Neuronal stem cell (in vitro differentiated cells): ENCODE data around the gene G6PC2.
"Not testable (repeated sequence)": the region's sequence is repeated elsewhere in the genome, so short reads cannot be mapped to it uniquely, and the experiment has no call there.

Experiments used
- DNase-seq: peaks from one replicate; pipeline ENCODE4 v3.0.0-alpha.2; 2013; ENCODE audit warnings: low spot score
- H2AFZ ChIP-seq: one replicate; pipeline ENCODE4 v1.6.1; 2013; ENCODE audit warnings: mild to moderate bottlenecking, low read length, inconsistent platforms
- H2AK5ac ChIP-seq: 2 replicates; pipeline ENCODE4 v1.6.1; 2013; ENCODE audit warnings: low read depth, mild to moderate bottlenecking, inconsistent platforms, low read length, moderate library complexity, mixed read lengths
- H2BK120ac ChIP-seq: 2 replicates; pipeline ENCODE4 v1.6.1; 2013; ENCODE audit warnings: low read depth, mild to moderate bottlenecking, inconsistent platforms, low read length, moderate library complexity, mixed read lengths
- H2BK12ac ChIP-seq: one replicate; pipeline ENCODE4 v1.6.1; 2013; ENCODE audit warnings: low read length, inconsistent platforms
- H2BK15ac ChIP-seq: 2 replicates; pipeline ENCODE4 v1.6.1; 2013; ENCODE audit warnings: mild to moderate bottlenecking, low read length, inconsistent platforms, mixed read lengths
- H2BK5ac ChIP-seq: one replicate; pipeline ENCODE4 v1.6.1; 2013; ENCODE audit warnings: inconsistent platforms, mild to moderate bottlenecking, low read length, moderate library complexity
- H3K14ac ChIP-seq: one replicate; pipeline ENCODE4 v1.6.1; 2013; ENCODE audit warnings: low read length, inconsistent platforms
- H3K18ac ChIP-seq: 2 replicates; pipeline ENCODE4 v1.6.1; 2013; ENCODE audit warnings: low read length, inconsistent platforms
- H3K23ac ChIP-seq: 2 replicates; pipeline ENCODE4 v1.6.1; 2013; ENCODE audit warnings: low read depth, mild to moderate bottlenecking, mixed read lengths, low read length, inconsistent platforms; ENCODE audit not compliant: poor library complexity
- H3K27ac ChIP-seq: replicated peaks from 3 replicates; pipeline ENCODE4 v1.5.1; 2013; ENCODE audit warnings: low read length, inconsistent platforms
- H3K27me3 ChIP-seq, 3 experiments: 2 replicates each; pipeline ENCODE4 v1.6.1; 2013; ENCODE audit warnings: low read length in 3 of 3, mild to moderate bottlenecking in 2 of 3, inconsistent platforms in 1 of 3, low read depth in 1 of 3, mixed read lengths in 1 of 3, moderate library complexity in 1 of 3; ENCODE audit not compliant: control insufficient read depth in 3 of 3, insufficient read depth in 3 of 3
- H3K36me3 ChIP-seq, 2 donors: replicated peaks in 1 of 2; 2 replicates each; pipeline ENCODE4 v1.6.1; 2013; ENCODE audit warnings: low read length in 2 of 2; ENCODE audit not compliant: control insufficient read depth in 2 of 2, insufficient read depth in 2 of 2
- H3K4ac ChIP-seq: 2 replicates; pipeline ENCODE4 v1.6.1; 2013; ENCODE audit warnings: inconsistent platforms, mild to moderate bottlenecking, low read length, moderate library complexity
- H3K4me1 ChIP-seq, 2 donors: 1 replicate in 1 of 2; 2 replicates in 1 of 2; pipeline ENCODE4 v1.6.1; 2013; ENCODE audit warnings: low read length in 2 of 2, low read depth in 1 of 2; ENCODE audit not compliant: control insufficient read depth in 2 of 2, insufficient read depth in 1 of 2
- H3K4me2 ChIP-seq: one replicate; pipeline ENCODE4 v1.6.1; 2013; ENCODE audit warnings: mild to moderate bottlenecking, low read length, inconsistent platforms; ENCODE audit not compliant: insufficient read depth, poor library complexity, severe bottlenecking
- H3K4me3 ChIP-seq, 2 donors: 2 replicates each; pipeline ENCODE4 v1.5.1; 2013; ENCODE audit warnings: low read length in 2 of 2, mild to moderate bottlenecking in 2 of 2, inconsistent platforms in 1 of 2, moderate library complexity in 1 of 2
- H3K79me1 ChIP-seq: one replicate; pipeline ENCODE4 v1.6.1; 2013; ENCODE audit warnings: low read depth, mild to moderate bottlenecking, inconsistent platforms, low read length, moderate library complexity
- H3K9ac ChIP-seq: one replicate; pipeline ENCODE4 v1.6.1; 2013; ENCODE audit warnings: mild to moderate bottlenecking, low read depth, low read length, inconsistent platforms; ENCODE audit not compliant: poor library complexity
- H3K9me3 ChIP-seq, 2 donors: replicated peaks in 1 of 2; 2 replicates each; pipeline versions ENCODE3 to v1.6.1; 2013; ENCODE audit warnings: low read length in 2 of 2, mild to moderate bottlenecking in 2 of 2, inconsistent platforms in 1 of 2, low read depth in 1 of 2, mixed read lengths in 1 of 2, moderate library complexity in 1 of 2; ENCODE audit not compliant: control insufficient read depth in 2 of 2, insufficient read depth in 1 of 2
- H4K8ac ChIP-seq: one replicate; pipeline ENCODE4 v1.6.1; 2013; ENCODE audit warnings: low read depth, mild to moderate bottlenecking, inconsistent platforms, low read length, moderate library complexity
- H4K91ac ChIP-seq: one replicate; pipeline ENCODE4 v1.6.1; 2013; ENCODE audit warnings: low read length, low read depth, mild to moderate bottlenecking, inconsistent platforms; ENCODE audit not compliant: poor library complexity
- WGBS, 2 donors: extraction: QIAGEN DNeasy Blood & Tissue Kit; methylation state at CpG; one replicate each; pipeline ENCODE4 v1.1.7; 2013; ENCODE audit warnings: missing lambda C conversion rate in 2 of 2, mixed read lengths in 1 of 2; ENCODE audit not compliant: insufficient read length in 2 of 2, insufficient replicate concordance in 1 of 2; ENCODE audit errors: extremely low coverage in 2 of 2; 5-methylcytosine and 5-hydroxymethylcytosine counted together

G6PC2 gene

DNA sequence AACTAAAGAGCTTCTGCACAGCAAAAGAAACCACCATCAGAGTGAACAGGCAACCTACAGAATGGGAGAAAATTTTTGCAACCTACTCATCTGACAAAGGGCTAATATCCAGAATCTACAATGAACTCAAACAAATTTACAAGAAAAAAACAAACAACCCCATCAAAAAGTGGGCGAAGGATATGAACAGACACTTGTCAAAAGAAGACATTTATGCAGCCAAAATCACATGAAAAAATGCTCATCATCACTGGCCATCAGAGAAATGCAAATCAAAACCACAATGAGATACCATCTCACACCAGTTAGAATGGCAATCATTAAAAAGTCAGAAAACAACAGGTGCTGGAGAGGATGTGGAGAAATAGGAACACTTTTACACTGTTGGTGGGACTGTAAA, 30.7 kb upstream of the G6PC2 start:
- H2AK5ac ChIP-seq, H3K4me2 ChIP-seq, H3K9ac ChIP-seq, H3K14ac ChIP-seq, H3K4me3 ChIP-seq, H3K79me1 ChIP-seq, H2AFZ ChIP-seq, H4K91ac ChIP-seq, H3K9me3 ChIP-seq, H2BK120ac ChIP-seq, H3K18ac ChIP-seq, H4K8ac ChIP-seq, H2BK15ac ChIP-seq, H3K4me1 ChIP-seq, H3K23ac ChIP-seq, H2BK5ac ChIP-seq, H3K27ac ChIP-seq, H3K27me3 ChIP-seq, H3K4ac ChIP-seq, DNase-seq, H2BK12ac ChIP-seq: not testable (repeated sequence)
- no CpG with 5 or more reads among the region's 1 CpG for WGBS, 2 donors
- peaks cover 2 to 45% of the 10 kb centered on the region in 2 donors for H3K36me3 ChIP-seq

- peaks cover 2 to 49% of the 10 kb centered on the region in 2 donors for H3K36me3 ChIP-seq
- not testable (repeated sequence) for H4K91ac ChIP-seq, H3K23ac ChIP-seq, H3K4me2 ChIP-seq, H4K8ac ChIP-seq, H3K9me3 ChIP-seq, H3K4ac ChIP-seq, H3K18ac ChIP-seq, DNase-seq, H3K9ac ChIP-seq, H2BK15ac ChIP-seq, H3K4me3 ChIP-seq, H3K27me3 ChIP-seq, H2BK5ac ChIP-seq, H3K27ac ChIP-seq, H3K4me1 ChIP-seq, H2BK12ac ChIP-seq, H3K14ac ChIP-seq, H2AK5ac ChIP-seq, H2BK120ac ChIP-seq, H2AFZ ChIP-seq, H3K79me1 ChIP-seq
- no CpG with 5 or more reads among the region's 4 CpGs for WGBS, 2 donors
Observed at GRCh38 chr2:168870824-168871223, 30.3 kb upstream of the G6PC2 start.

GRCh38 chr2:168874368-168875054, 26.6 kb upstream of the G6PC2 start:
- no peak overlapping the region for H3K4ac ChIP-seq
- no CpG with 5 or more reads among the region's 6 CpGs for WGBS, 2 donors
- DNase-seq: no peak

GRCh38 chr2:168882163-168882562, 18.9 kb upstream of the G6PC2 start:
- H3K9ac ChIP-seq, H4K8ac ChIP-seq, H3K4me1 ChIP-seq, H3K4me3 ChIP-seq, H3K27me3 ChIP-seq, H3K4ac ChIP-seq, H3K23ac ChIP-seq, H4K91ac ChIP-seq, DNase-seq, H2BK15ac ChIP-seq, H3K18ac ChIP-seq, H3K14ac ChIP-seq, H2BK120ac ChIP-seq, H3K79me1 ChIP-seq, H2AFZ ChIP-seq, H2AK5ac ChIP-seq, H2BK5ac ChIP-seq, H3K4me2 ChIP-seq, H3K9me3 ChIP-seq, H3K27ac ChIP-seq, H2BK12ac ChIP-seq: not testable (repeated sequence)
- WGBS, 2 donors: no CpG with 5 or more reads among the region's 12 CpGs
- H3K36me3 ChIP-seq: peaks cover 0 to 57% of the 10 kb centered on the region in 2 donors

More at GRCh38 chr2:168874368-168875054, 26.6 kb upstream of the G6PC2 start:
- no peak overlapping the region for H3K9ac ChIP-seq
- no peak overlapping the region for H2AK5ac ChIP-seq
- H3K36me3 ChIP-seq: peaks cover 2 to 68% of the 10 kb centered on the region in 2 donors
- no peak overlapping the region for H3K4me2 ChIP-seq
- H2BK120ac ChIP-seq: no peak overlapping the region
- no peak overlapping the region for H3K4me3 ChIP-seq
- H2BK5ac ChIP-seq: no peak overlapping the region
- H3K18ac ChIP-seq: no peak overlapping the region
- no peaks in the 10 kb centered on the region for H3K27me3 ChIP-seq
- H3K14ac ChIP-seq: no peak overlapping the region
- no peaks in the 10 kb centered on the region for H3K4me1 ChIP-seq
- no peak overlapping the region for H4K91ac ChIP-seq
- H3K79me1 ChIP-seq: no peaks in the 10 kb centered on the region
- H2BK15ac ChIP-seq: no peak overlapping the region
- no peak overlapping the region for H3K23ac ChIP-seq
- H2BK12ac ChIP-seq: no peak overlapping the region
- no peak overlapping the region for H4K8ac ChIP-seq
- no peak overlapping the region for H3K27ac ChIP-seq
- H3K9me3 ChIP-seq: no peaks in the 10 kb centered on the region
- H2AFZ ChIP-seq: no peak overlapping the region
